Measurements from ENCODE around the gene KLHDC7B.

GRCh38 chr22:50517495-50518260 is 28.0 kb upstream of the KLHDC7B start:
- TF ChIP-seq GATA2 (IDR thresholded peaks at IDR 0.05; ENCODE audit: low read depth, low read length) (no peak), GATA3 (IDR thresholded peaks at IDR 0.05; ENCODE audit: low read depth, low read length) (no peak)
